SK-N-SH (cell line): Measurements from ENCODE around the gene PRPF40A. TPM values are rescaled to one million over a fixed set of nuclear protein-coding genes. Genes with fewer than 3 reads are reported as not detected.

ENCODE experiments used
- CTCF ChIA-PET: fragments of 300-600, 350-600 bp; formaldehyde crosslinking; extraction: SDS; loops from one replicate; lab custom pipeline; 2021; lab: Yijun Ruan, JAX
- POLR2A ChIA-PET: fragments of 350-600 bp; sonication (Branson Sonifier 250); formaldehyde crosslinking; extraction: SDS; loops from one replicate; lab custom pipeline; 2020; ENCODE audit warnings: antibody characterized with exemption, inconsistent platforms; lab: Yijun Ruan, JAX
- DNase-seq: peaks from one replicate; pipeline ENCODE4 v3.0.0; 2012
- H2AFZ ChIP-seq: fragments of 200-600 bp; sonication (generic); 2 replicates; pipeline ENCODE4 v1.8.1; 2016; ENCODE audit warnings: antibody characterized with exemption, mild to moderate bottlenecking, low read depth
- H3F3A ChIP-seq: fragments of 200-600 bp; sonication (generic); replicated peaks from 2 replicates; pipeline ENCODE3; 2016; ENCODE audit warnings: antibody characterized with exemption, mild to moderate bottlenecking; ENCODE audit not compliant: insufficient read depth
- H3K27ac ChIP-seq, 2 experiments: fragments of 200-500 bp in 1 of 2; fragments of 200-600 bp in 1 of 2; sonication (Bioruptor generic) in 1 of 2; sonication (generic), shearing (Covaris generic) in 1 of 2; 2 replicates each; pipeline versions ENCODE4 v1.5.1 to v1.6.1; 2014 to 2016; ENCODE audit warnings: low read depth in 2 of 2, inconsistent platforms in 1 of 2, low read length in 1 of 2, mild to moderate bottlenecking in 1 of 2, mixed read lengths in 1 of 2
- H3K27me3 ChIP-seq: fragments of 200-600 bp; sonication (generic), shearing (Covaris generic); 2 replicates; pipeline ENCODE4 v1.6.1; 2016; ENCODE audit warnings: mixed run types; ENCODE audit not compliant: insufficient read depth
- H3K36me3 ChIP-seq, 2 experiments: fragments of 200-500 bp in 1 of 2; fragments of 200-600 bp in 1 of 2; sonication (Bioruptor generic) in 1 of 2; sonication (generic) in 1 of 2; replicated peaks in 1 of 2; 2 replicates each; pipeline versions ENCODE3 to v1.5.1; 2014 to 2016; ENCODE audit warnings: low read length in 1 of 2, mild to moderate bottlenecking in 1 of 2; ENCODE audit not compliant: insufficient read depth in 2 of 2, control insufficient read depth in 1 of 2
- H3K4me1 ChIP-seq, 2 experiments: fragments of 200-500 bp in 1 of 2; fragments of 200-600 bp in 1 of 2; sonication (Bioruptor generic) in 1 of 2; sonication (generic), shearing (Covaris generic) in 1 of 2; 2 replicates each; pipeline versions ENCODE4 v1.5.1 to v1.6.1; 2014 to 2016; ENCODE audit warnings: low read depth in 1 of 2, low read length in 1 of 2, mixed run types in 1 of 2; ENCODE audit not compliant: insufficient read depth in 2 of 2, control insufficient read depth in 1 of 2
- H3K4me2 ChIP-seq: fragments of 200-600 bp; sonication (generic), shearing (Covaris generic); 2 replicates; pipeline ENCODE4 v1.6.1; 2017; ENCODE audit warnings: mixed run types
- H3K4me3 ChIP-seq, 2 experiments: fragments of 200-500 bp in 1 of 2; fragments of 200-600 bp in 1 of 2; sonication (Bioruptor generic) in 1 of 2; sonication (generic), shearing (Covaris generic) in 1 of 2; 2 replicates each; pipeline versions ENCODE4 v1.5.1 to v1.8.1; 2014 to 2016; ENCODE audit warnings: low read depth in 2 of 2, inconsistent platforms in 1 of 2, low read length in 1 of 2, mild to moderate bottlenecking in 1 of 2, mixed read lengths in 1 of 2, moderate library complexity in 1 of 2
- H3K79me2 ChIP-seq: fragments of 200-600 bp; sonication (generic); 2 replicates; pipeline ENCODE4 v1.8.1; 2017; ENCODE audit warnings: mild to moderate bottlenecking; ENCODE audit not compliant: insufficient read depth
- H3K9ac ChIP-seq: fragments of 200-600 bp; sonication (generic); 2 replicates; pipeline ENCODE4 v1.6.1; 2017; ENCODE audit warnings: mixed run types
- H3K9me2 ChIP-seq: fragments of 200-600 bp; sonication (generic); 2 replicates; pipeline ENCODE4 v1.6.1; 2017; ENCODE audit warnings: mixed run types
- H3K9me3 ChIP-seq: fragments of 200-600 bp; sonication (generic); 2 replicates; pipeline ENCODE4 v1.6.1; 2017; ENCODE audit warnings: mixed run types, mild to moderate bottlenecking, moderate library complexity
- H4K20me1 ChIP-seq: fragments of 200-600 bp; sonication (generic); 2 replicates; pipeline ENCODE4 v1.6.1; 2017; ENCODE audit warnings: mild to moderate bottlenecking, mixed run types; ENCODE audit not compliant: insufficient read depth
- EP300 ChIP-seq, 2 experiments: IDR thresholded peaks; 2 replicates each; pipeline versions ENCODE4 v1.4.0 to v1.6.1; 2012; ENCODE audit warnings: borderline replicate concordance in 1 of 2, low read depth in 1 of 2, low read length in 1 of 2
- FOSL2 ChIP-seq: IDR thresholded peaks from 2 replicates; pipeline ENCODE4 v1.4.0; 2012; ENCODE audit warnings: low read depth, mild to moderate bottlenecking, moderate library complexity, borderline replicate concordance
- MEF2A ChIP-seq: IDR thresholded peaks from 2 replicates; pipeline ENCODE4 v1.4.0; 2012; ENCODE audit warnings: low read depth, borderline replicate concordance
- MXI1 ChIP-seq: IDR thresholded peaks from 2 replicates; pipeline ENCODE4 v1.6.1; 2012; ENCODE audit warnings: mild to moderate bottlenecking, low read depth, low read length, improper control_type of control experiment
- SMC3 ChIP-seq: IDR thresholded peaks from 2 replicates; pipeline ENCODE4 v1.6.1; 2012; ENCODE audit warnings: low read depth, low read length, improper control_type of control experiment
- WGBS: methylation state at CpG from one replicate; pipeline ENCODE4 v1.1.6; 2017; ENCODE audit warnings: low lambda C conversion rate; 5-methylcytosine and 5-hydroxymethylcytosine counted together
- polyA plus RNA-seq, 3 experiments: library from polyadenylated mRNA; depleted of rRNA; stranded (reverse); fragments of >200 nt; gene quantifications; 2 replicates each; pipeline ENCODE4 v1.2.3, GENCODE V29; 2012
- TF ChIP-seq, protein P1 (sequence below): IDR thresholded peaks from 2 replicates; pipeline ENCODE4; 2012
- TF ChIP-seq, protein P2 (sequence below): fragments of 200-600 bp; sonication (generic); IDR thresholded peaks from 2 replicates; pipeline ENCODE4 v1.6.1; 2017; ENCODE audit warnings: antibody characterized with exemption, mild to moderate bottlenecking, moderate library complexity
- TF ChIP-seq, protein P3 (sequence below): IDR thresholded peaks from 2 replicates; pipeline ENCODE4 v1.4.0; 2012; ENCODE audit warnings: low read depth

PRPF40A gene
- polyA plus RNA-seq, 1 of the 3 experiments (the other 2 are of a cell fraction): 55.8 TPM

DNA sequence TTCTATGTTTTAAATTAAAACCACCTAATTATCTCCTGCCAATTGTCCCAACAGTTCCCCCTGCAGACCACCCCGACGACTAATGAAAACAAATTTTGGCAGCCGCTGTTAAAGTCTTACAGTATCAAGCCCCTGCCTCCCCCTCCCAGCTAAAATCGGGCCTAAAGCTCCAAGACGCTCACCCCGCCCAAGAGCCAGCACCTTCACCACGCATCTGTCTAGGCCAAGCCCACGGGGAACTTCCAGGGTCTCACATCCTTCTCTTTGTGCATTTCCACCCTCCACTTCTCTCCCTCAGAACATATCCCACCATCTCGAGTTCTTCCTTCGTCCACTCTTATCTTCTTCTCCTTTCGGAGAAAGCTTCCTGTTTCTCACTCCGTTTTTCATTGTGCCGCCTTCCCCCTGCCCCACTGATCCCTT, 445 bp downstream of the PRPF40A start:
- H4K20me1 ChIP-seq: peaks cover 36% of the 10 kb centered on the region
- peaks cover 87% of the 10 kb centered on the region for H3K79me2 ChIP-seq
- peak overlapping the region; percentile 96 for H3K9ac ChIP-seq
- H3K27ac ChIP-seq: peak overlapping the region; percentile 90 to 95
- H3K4me3 ChIP-seq: peak overlapping the region; percentile 97
- no peaks in the 10 kb centered on the region for H3K9me3 ChIP-seq
- 0% methylated on average over 13 of the region's 13 CpGs for WGBS
- no peaks in the 10 kb centered on the region for H3K9me2 ChIP-seq
- H2AFZ ChIP-seq: peak overlapping the region; percentile 86
- CTCF ChIA-PET: interaction anchor here (0.9 to 2.5 kb wide), 9 partner anchors 9 to 541 kb away, joined by 3 to 9 read pairs (median 5); partner anchors contain the start of gene STAM2
- H3K36me3 ChIP-seq: peaks cover 36 to 45% of the 10 kb centered on the region in 2 experiments
- TF ChIP-seq MEF2A (no peak), FOSL2 (no peak), EP300 (IDR thresholded peaks at IDR 0.05; ENCODE audit: borderline replicate concordance in 1 of 2, low read depth in 1 of 2, low read length in 1 of 2) (no peak)
- TF ChIP-seq, protein P1, sequence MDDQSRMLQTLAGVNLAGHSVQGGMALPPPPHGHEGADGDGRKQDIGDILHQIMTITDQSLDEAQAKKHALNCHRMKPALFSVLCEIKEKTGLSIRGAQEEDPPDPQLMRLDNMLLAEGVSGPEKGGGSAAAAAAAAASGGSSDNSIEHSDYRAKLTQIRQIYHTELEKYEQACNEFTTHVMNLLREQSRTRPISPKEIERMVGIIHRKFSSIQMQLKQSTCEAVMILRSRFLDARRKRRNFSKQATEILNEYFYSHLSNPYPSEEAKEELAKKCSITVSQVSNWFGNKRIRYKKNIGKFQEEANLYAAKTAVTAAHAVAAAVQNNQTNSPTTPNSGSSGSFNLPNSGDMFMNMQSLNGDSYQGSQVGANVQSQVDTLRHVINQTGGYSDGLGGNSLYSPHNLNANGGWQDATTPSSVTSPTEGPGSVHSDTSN: no peak
- TF ChIP-seq, all 33 proteins: peak for 0
- H3K27me3 ChIP-seq: no peaks in the 10 kb centered on the region
- H3F3A ChIP-seq: peaks cover 4% of the 10 kb centered on the region
- DNase-seq: peak; percentile 11
- H3K4me1 ChIP-seq: peaks cover 8 to 11% of the 10 kb centered on the region in 2 experiments; a peak in 3 of 4 replicates
- POLR2A ChIA-PET: interaction anchor here (0.6 to 0.7 kb wide), 3 partner anchors 357 to 841 kb away, joined by 3 to 4 read pairs (median 3); partner anchors contain the start of gene STAM2
- H3K4me2 ChIP-seq: peak overlapping the region; percentile 88

DNA sequence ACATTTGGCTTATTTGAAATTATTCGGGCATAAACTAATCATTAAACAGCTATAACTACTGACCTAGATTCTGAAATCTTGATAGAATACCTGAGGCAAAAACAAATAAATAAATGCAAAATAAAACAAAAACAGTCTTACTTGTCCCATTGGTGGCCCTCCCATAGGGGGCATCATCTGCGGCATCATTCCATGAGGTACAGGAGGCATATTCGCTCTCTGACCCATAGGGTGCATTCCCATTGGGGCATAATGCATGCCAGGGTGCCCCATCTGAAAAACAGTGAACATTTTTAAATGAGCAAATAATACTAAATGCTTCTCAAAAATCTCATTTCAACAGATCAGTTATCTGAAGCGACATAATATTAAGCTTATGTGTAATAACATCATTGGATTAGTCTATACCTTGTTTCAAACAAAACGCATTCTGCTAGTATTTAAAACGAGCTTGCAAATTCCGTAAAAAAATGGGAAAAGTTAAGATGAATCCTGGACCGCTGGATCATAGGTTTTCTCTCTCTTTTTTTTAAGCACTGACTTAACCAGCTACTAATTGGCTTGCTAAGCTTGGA, 1.3 kb downstream of the PRPF40A start:
- Histone ChIP-seq H3K4me1 (peaks cover 8 to 11% of the 10 kb centered on the region in 2 experiments; a peak in 3 of 4 replicates), H2AFZ (no peak overlapping the region), H3K4me2 (peak overlapping the region; percentile 88), H3K36me3 (peaks cover 43% of the 10 kb centered on the region in 2 experiments), H3F3A (peaks cover 10% of the 10 kb centered on the region), H3K79me2 (peaks cover 87% of the 10 kb centered on the region), H3K27me3 (no peaks in the 10 kb centered on the region), H3K9me3 (no peaks in the 10 kb centered on the region), H3K4me3 (peak overlapping the region; percentile 97), H3K9ac (peak overlapping the region; percentile 96; the same call in 1 of the 2 replicates), H3K9me2 (no peaks in the 10 kb centered on the region), H4K20me1 (peaks cover 42% of the 10 kb centered on the region), H3K27ac (peak overlapping the region in 1 of 2 experiments; percentile 95; a peak in 1 of 4 replicates)
- POLR2A ChIA-PET: no interaction called here
- TF ChIP-seq, protein P2, sequence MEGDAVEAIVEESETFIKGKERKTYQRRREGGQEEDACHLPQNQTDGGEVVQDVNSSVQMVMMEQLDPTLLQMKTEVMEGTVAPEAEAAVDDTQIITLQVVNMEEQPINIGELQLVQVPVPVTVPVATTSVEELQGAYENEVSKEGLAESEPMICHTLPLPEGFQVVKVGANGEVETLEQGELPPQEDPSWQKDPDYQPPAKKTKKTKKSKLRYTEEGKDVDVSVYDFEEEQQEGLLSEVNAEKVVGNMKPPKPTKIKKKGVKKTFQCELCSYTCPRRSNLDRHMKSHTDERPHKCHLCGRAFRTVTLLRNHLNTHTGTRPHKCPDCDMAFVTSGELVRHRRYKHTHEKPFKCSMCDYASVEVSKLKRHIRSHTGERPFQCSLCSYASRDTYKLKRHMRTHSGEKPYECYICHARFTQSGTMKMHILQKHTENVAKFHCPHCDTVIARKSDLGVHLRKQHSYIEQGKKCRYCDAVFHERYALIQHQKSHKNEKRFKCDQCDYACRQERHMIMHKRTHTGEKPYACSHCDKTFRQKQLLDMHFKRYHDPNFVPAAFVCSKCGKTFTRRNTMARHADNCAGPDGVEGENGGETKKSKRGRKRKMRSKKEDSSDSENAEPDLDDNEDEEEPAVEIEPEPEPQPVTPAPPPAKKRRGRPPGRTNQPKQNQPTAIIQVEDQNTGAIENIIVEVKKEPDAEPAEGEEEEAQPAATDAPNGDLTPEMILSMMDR: peak; percentile 73
- no peak for TF ChIP-seq SMC3
- TF ChIP-seq, protein P3, sequence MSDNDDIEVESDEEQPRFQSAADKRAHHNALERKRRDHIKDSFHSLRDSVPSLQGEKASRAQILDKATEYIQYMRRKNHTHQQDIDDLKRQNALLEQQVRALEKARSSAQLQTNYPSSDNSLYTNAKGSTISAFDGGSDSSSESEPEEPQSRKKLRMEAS: peak; percentile 36; the same call in 1 of the 2 replicates
- TF ChIP-seq MXI1: 0 out of 2 replicates have a peak, but pooled peaks have one; percentile 18
- WGBS: 4% methylated on average over 8 of the region's 8 CpGs
- CTCF ChIA-PET: interaction anchor here (0.9 to 2.1 kb wide), 12 partner anchors 10 to 540 kb away, joined by 3 to 7 read pairs (median 5); partner anchors contain the start of gene STAM2
- peak; percentile 37 for DNase-seq
